K562 (cell line): ENCODE data around the gene TAL1. TPM values are rescaled to one million over a fixed set of nuclear protein-coding genes. Genes with fewer than 3 reads are reported as not detected.
"Not testable (repeated sequence)": the region's sequence is repeated elsewhere in the genome, so short reads cannot be mapped to it uniquely, and the experiment has no call there.

Experiments used
- ATAC-seq: fragments of 200-7000 bp; cut with Tn5 transposase; 3 replicates; pipeline ENCODE4 v1.9.1; 2020; ENCODE audit warnings: moderate library complexity
- BruUV-seq: library from RNA; stranded (reverse); fragments of 400-500 nt; replicated peaks from 2 replicates; lab custom pipeline; 2021; lab: Mats Ljungman, UMichigan
- CTCF ChIA-PET: fragments of 300-600 bp; formaldehyde crosslinking; extraction: SDS; loops from one replicate; lab custom pipeline; 2021; ENCODE audit warnings: low intra/inter-chr PET ratio; lab: Yijun Ruan, JAX
- POLR2A ChIA-PET: fragments of 300-600, 350-650 bp; sonication (Branson Sonifier 250); formaldehyde crosslinking; extraction: SDS; loops from one replicate; lab custom pipeline; 2021; ENCODE audit warnings: antibody characterized with exemption, inconsistent platforms; lab: Yijun Ruan, JAX
- DNase-seq, 4 experiments: peaks; one replicate each; pipeline versions ENCODE4 v3.0.0 to v3.0.0-alpha.2; 2011 to 2018; ENCODE audit warnings: low spot score in 3 of 4, mixed read lengths in 3 of 4; ENCODE audit errors: extremely low read depth in 1 of 4
- FAIRE-seq: peaks from 2 replicates; lab custom pipeline; 2011; peaks lifted over from hg19 to GRCh38; lab: Jason Lieb, UNC
- H2AFZ ChIP-seq: 2 replicates; pipeline ENCODE4 v1.6.0; 2011; ENCODE audit warnings: low read depth, low read length, control low read depth, inconsistent platforms
- H3K27ac ChIP-seq: fragments of 200-600 bp; 3 replicates; pipeline ENCODE4 v1.8.0; 2011; ENCODE audit warnings: low read depth, mild to moderate bottlenecking, control low read depth, inconsistent platforms, low read length, moderate library complexity, mixed read lengths; ENCODE audit errors: extremely low read depth
- H3K27me3 ChIP-seq, 2 experiments: fragments of 300-600 bp in 1 of 2; 2 replicates in 1 of 2; 3 replicates in 1 of 2; pipeline versions ENCODE4 v1.6.0 to v1.8.0; 2011; ENCODE audit warnings: inconsistent platforms in 2 of 2, low read length in 2 of 2, mild to moderate bottlenecking in 1 of 2, mixed read lengths in 1 of 2, moderate library complexity in 1 of 2; ENCODE audit not compliant: control insufficient read depth in 2 of 2, insufficient read depth in 2 of 2
- H3K36me3 ChIP-seq: fragments of 300-600 bp; 3 replicates; pipeline ENCODE4 v1.8.0; 2011; ENCODE audit warnings: mild to moderate bottlenecking, low read length, inconsistent platforms; ENCODE audit not compliant: control insufficient read depth, insufficient read depth
- H3K4me1 ChIP-seq, 2 experiments: fragments of 200-600 bp in 1 of 2; replicated peaks in 1 of 2; 2 replicates in 1 of 2; 3 replicates in 1 of 2; pipeline versions ENCODE4 v1.5.1 to v1.8.0; 2011; ENCODE audit warnings: inconsistent platforms in 2 of 2, low read length in 2 of 2, mild to moderate bottlenecking in 1 of 2, mixed read lengths in 1 of 2, moderate library complexity in 1 of 2; ENCODE audit not compliant: control insufficient read depth in 2 of 2, insufficient read depth in 2 of 2
- H3K4me2 ChIP-seq: 2 replicates; pipeline ENCODE4 v1.6.1; 2011; ENCODE audit warnings: low read length, control low read depth, inconsistent platforms, mixed read lengths; ENCODE audit not compliant: insufficient read depth
- H3K4me3 ChIP-seq: fragments of 200-600 bp; sonication (generic), shearing (Covaris generic); 2 replicates; pipeline ENCODE4 v1.5.1; 2016; ENCODE audit warnings: control low read depth, inconsistent platforms
- H3K79me2 ChIP-seq: fragments of 200-600 bp; 3 replicates; pipeline ENCODE4 v1.8.0; 2011; ENCODE audit warnings: low read length, inconsistent platforms; ENCODE audit not compliant: control insufficient read depth, insufficient read depth
- H3K9ac ChIP-seq, 2 experiments: 2 replicates each; pipeline versions ENCODE4 v1.6.0 to v1.6.1; 2011; ENCODE audit warnings: low read depth in 2 of 2, low read length in 2 of 2, control low read depth in 1 of 2, inconsistent platforms in 1 of 2, mild to moderate bottlenecking in 1 of 2, mixed read lengths in 1 of 2; ENCODE audit not compliant: insufficient read depth in 1 of 2
- H3K9me1 ChIP-seq: one replicate; pipeline ENCODE4 v1.6.0; 2011; ENCODE audit warnings: inconsistent platforms, mild to moderate bottlenecking, low read length, moderate library complexity; ENCODE audit not compliant: control insufficient read depth, insufficient read depth
- H3K9me3 ChIP-seq: replicated peaks from 2 replicates; pipeline ENCODE4 v1.5.1; 2011; ENCODE audit warnings: low read depth, low read length, inconsistent platforms; ENCODE audit not compliant: control insufficient read depth, insufficient read depth
- H4K20me1 ChIP-seq: replicated peaks from 2 replicates; pipeline ENCODE4 v1.6.1; 2011; ENCODE audit warnings: low read length, inconsistent platforms, mixed read lengths; ENCODE audit not compliant: control insufficient read depth, insufficient read depth
- ARNT ChIP-seq, 2 experiments: fragments of 450-650 bp; IDR thresholded peaks; 2 replicates each; pipeline ENCODE4 v1.6.1; 2016; ENCODE audit warnings: mild to moderate bottlenecking in 1 of 2
- MBD1 ChIP-seq: fragments of 250-450 bp; sonication (Bioruptor Pico); IDR thresholded peaks from 2 replicates; pipeline ENCODE4 v1.8.0; 2022; ENCODE audit warnings: inconsistent platforms
- ZNF212 ChIP-seq: fragments of 450-650 bp; formaldehyde crosslinking; IDR thresholded peaks from 2 replicates; pipeline ENCODE4 v1.4.0; 2020; ENCODE audit warnings: mild to moderate bottlenecking
- WGBS: fragments of 100-300 bp; shearing (Covaris generic); methylation state at CpG from one replicate; pipeline ENCODE4 v1.1.6; 2016; ENCODE audit warnings: low coverage, mixed read lengths; ENCODE audit not compliant: insufficient coverage; ENCODE audit errors: missing lambda C conversion rate; 5-methylcytosine and 5-hydroxymethylcytosine counted together
- in situ Hi-C: fragments of 300-500 bp; cut with MboI; formaldehyde crosslinking; loops from 4 replicates; pipeline ENCODE4 v1.15.0; 2018; ENCODE audit warnings: inconsistent platforms, mixed read lengths
- intact Hi-C: fragments of 100-400 bp; cut with micrococcal nuclease; formaldehyde crosslinking; loops from 2 replicates; pipeline ENCODE4 v1.14.2; 2022
- polyA plus RNA-seq, 8 experiments: library from polyadenylated mRNA; depleted of rRNA in 4 of 8; stranded (reverse) in 5 of 8; unstranded in 3 of 8; fragments of >200 nt; fragmentation: Nextera tagmentation in 2 of 8; fragmentation: Illumina TruSeq in 1 of 8; extraction: Ambion mirVana in 2 of 8; extraction: Trizol in 1 of 8; gene quantifications; 2 replicates each; pipeline versions ENCODE4 v1.2.1 to v1.2.3, GENCODE V29; 2011 to 2014; ENCODE audit warnings: inconsistent platforms in 1 of 8, missing spikeins in 1 of 8
- total RNA-seq, 7 experiments: library from RNA; depleted of rRNA in 6 of 7; stranded (reverse); fragments of >200 nt in 6 of 7; fragmentation: Illumina TruSeq in 2 of 7; extraction: Trizol in 2 of 7; gene quantifications; 2 replicates each; pipeline versions ENCODE4 v1.2.1 to v1.2.3, GENCODE V29; 2011 to 2021; ENCODE audit warnings: low replicate concordance in 1 of 7
- TF ChIP-seq, protein P1 (sequence below): fragments of 450-650 bp; formaldehyde crosslinking; IDR thresholded peaks from 2 replicates; pipeline ENCODE4 v1.4.0; 2020; ENCODE audit warnings: mild to moderate bottlenecking, moderate library complexity

TAL1 gene
- total and polyA plus RNA-seq, 9 of the 15 experiments (the other 6 are each of a cell fraction or from before 2014, with no cell fraction given), result 18.5 to 106 (median 59.7) TPM

GRCh38 chr1:47205918-47206317 lies 26.1 kb downstream of the TAL1 start (continued):
- no peak for TF ChIP-seq ARNT (IDR thresholded peaks at IDR 0.05)
- TF ChIP-seq, protein P1, sequence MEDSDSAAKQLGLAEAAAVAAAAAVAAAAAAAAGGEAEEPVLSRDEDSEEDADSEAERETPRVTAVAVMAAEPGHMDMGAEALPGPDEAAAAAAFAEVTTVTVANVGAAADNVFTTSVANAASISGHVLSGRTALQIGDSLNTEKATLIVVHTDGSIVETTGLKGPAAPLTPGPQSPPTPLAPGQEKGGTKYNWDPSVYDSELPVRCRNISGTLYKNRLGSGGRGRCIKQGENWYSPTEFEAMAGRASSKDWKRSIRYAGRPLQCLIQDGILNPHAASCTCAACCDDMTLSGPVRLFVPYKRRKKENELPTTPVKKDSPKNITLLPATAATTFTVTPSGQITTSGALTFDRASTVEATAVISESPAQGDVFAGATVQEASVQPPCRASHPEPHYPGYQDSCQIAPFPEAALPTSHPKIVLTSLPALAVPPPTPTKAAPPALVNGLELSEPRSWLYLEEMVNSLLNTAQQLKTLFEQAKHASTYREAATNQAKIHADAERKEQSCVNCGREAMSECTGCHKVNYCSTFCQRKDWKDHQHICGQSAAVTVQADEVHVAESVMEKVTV (CRISPR knock-in tag), result no peak
- no peak for TF ChIP-seq ZNF212 (CRISPR knock-in tag)

DNA sequence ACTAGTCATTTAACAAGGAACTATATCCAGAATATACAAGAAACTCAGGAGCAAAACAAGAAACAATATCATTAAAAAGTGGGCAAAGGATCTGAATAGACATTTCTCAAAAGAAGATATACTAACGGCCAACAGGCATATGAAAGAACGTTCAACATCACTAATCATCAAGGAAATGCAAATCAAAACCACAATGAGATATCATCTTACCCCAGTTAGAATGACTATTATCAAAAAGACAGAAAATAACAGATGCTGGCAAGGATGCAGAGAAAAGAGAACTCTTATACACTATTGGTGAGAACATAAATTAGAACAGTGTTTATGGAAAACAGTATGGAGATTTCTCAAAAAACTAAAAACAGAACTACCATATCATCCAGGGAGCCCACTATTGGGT lies 28.5 kb downstream of the TAL1 start:
- H3K4me2 ChIP-seq, FAIRE-seq, H3K9ac ChIP-seq, H4K20me1 ChIP-seq, intact Hi-C loops, H3K36me3 ChIP-seq, H3K4me3 ChIP-seq, H3K79me2 ChIP-seq, H3K4me1 ChIP-seq, CTCF ChIA-PET, H3K9me3 ChIP-seq, H2AFZ ChIP-seq, BruUV-seq: not testable (repeated sequence)
- 0 out of 2 replicates have a peak, but pooled peaks have one; percentile 29 for TF ChIP-seq MBD1 (CRISPR knock-in tag)
- TF ChIP-seq, all 486 proteins: peak for 1; not testable (repeated sequence) for 485
- H3K9me1 ChIP-seq, H3K27ac ChIP-seq, H3K27me3 ChIP-seq, in situ Hi-C loops, ATAC-seq, DNase-seq: not testable (repeated sequence)
- POLR2A ChIA-PET, result interaction anchor here (1.1 kb wide), 1 partner anchor 8 kb away, joined by 3 read pairs; no protein-coding TSS in a partner anchor
- WGBS, result 14% methylated on average over 2 of the region's 2 CpGs
